Nephron (organoid): ENCODE results near the gene RALGPS1.

ENCODE experiments used
- H3K27ac Mint-ChIP-seq, 3 experiments: 2 replicates each; pipeline ENCODE4 v1.8.0; 2020; ENCODE audit warnings: mixed read lengths in 3 of 3, mild to moderate bottlenecking in 2 of 3, moderate library complexity in 1 of 3
- H3K27me3 Mint-ChIP-seq: 2 replicates; pipeline ENCODE4 v1.8.0; 2021; ENCODE audit warnings: low read depth, mild to moderate bottlenecking, moderate library complexity, mixed read lengths
- H3K36me3 Mint-ChIP-seq: 2 replicates; pipeline ENCODE4 v1.8.0; 2020; ENCODE audit warnings: low read depth, mixed read lengths
- H3K4me1 Mint-ChIP-seq: 2 replicates; pipeline ENCODE4 v1.8.0; 2020; ENCODE audit warnings: mixed read lengths
- H3K4me3 Mint-ChIP-seq, 3 experiments: 2 replicates each; pipeline ENCODE4 v1.8.0; 2020; ENCODE audit warnings: mild to moderate bottlenecking in 3 of 3, mixed read lengths in 3 of 3, moderate library complexity in 2 of 3
- H3K9me3 Mint-ChIP-seq: 2 replicates; pipeline ENCODE4 v1.8.0; 2020; ENCODE audit warnings: mixed read lengths
- CTCF ChIP-seq, 3 experiments: fragments of 200-600 bp; sonication (generic); IDR thresholded peaks; one replicate each; pipeline ENCODE4 v1.5.0; 2021; ENCODE audit warnings: antibody characterized with exemption in 3 of 3; ENCODE audit not compliant: unreplicated experiment in 3 of 3

Gene RALGPS1

DNA sequence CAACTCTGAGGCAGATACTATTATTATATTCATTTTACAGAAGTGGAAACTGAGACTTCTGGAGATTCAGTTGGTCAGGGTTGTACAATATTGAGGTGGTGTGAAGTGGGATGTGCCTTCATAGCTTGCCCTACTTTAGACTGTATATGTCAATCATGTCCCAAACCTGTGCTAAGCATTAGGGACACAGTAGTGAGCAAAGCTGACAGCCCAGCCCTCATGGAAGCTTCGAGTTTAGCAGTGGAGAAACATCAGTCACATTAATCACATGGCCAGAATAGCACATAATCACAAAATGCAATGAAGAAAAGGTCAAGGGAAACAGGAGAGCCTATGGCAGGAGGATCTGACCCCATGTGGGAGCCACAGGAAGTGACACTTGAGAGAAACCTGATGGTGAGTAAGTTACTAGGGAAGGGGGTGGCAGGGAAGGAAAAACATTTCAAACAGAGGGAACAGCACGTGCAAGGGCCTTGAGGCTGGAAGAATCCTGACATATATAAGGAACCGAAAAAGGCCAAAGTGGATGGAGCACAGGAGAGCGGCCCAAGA lies 20.5 kb upstream of the RALGPS1 start:
- Mint-ChIP-seq H3K4me3 (no peak overlapping the region), H3K27me3 (peaks cover 17% of the 10 kb centered on the region), H3K4me1 (peaks cover 6% of the 10 kb centered on the region), H3K27ac (no peak overlapping the region), H3K9me3 (peaks cover 5% of the 10 kb centered on the region), H3K36me3 (no peaks in the 10 kb centered on the region)
- no peak for TF ChIP-seq CTCF (IDR thresholded peaks at IDR 0.05; ENCODE audit: unreplicated experiment in 3 of 3)

DNA sequence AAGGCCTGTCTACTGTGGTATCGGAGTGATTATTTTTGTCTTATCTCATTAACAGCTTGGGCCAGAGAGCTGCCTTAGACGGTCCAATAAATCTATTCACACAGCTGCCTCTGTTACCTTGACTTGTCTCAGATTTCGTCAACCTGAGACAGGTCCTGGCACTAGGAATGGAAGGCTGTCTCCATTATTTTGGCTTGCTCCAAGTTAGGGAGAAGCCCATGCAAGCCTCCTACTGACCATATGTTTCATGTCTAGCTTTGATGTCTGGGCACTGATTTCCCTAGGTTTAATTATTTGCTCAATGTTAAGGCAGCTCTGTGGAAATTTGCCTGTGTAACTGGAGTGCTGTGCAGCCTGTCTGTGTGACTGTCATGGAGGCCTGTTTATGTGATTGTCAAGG lies 12.4 kb upstream of the RALGPS1 start:
- Mint-ChIP-seq H3K4me1 (no peaks in the 10 kb centered on the region), H3K27me3 (peaks cover 22% of the 10 kb centered on the region), H3K9me3 (peaks cover 12% of the 10 kb centered on the region), H3K27ac (peak overlapping the region; percentile 54 to 91 (median 90)), H3K4me3 (no peak overlapping the region), H3K36me3 (no peaks in the 10 kb centered on the region)
- TF ChIP-seq CTCF (IDR thresholded peaks at IDR 0.05; ENCODE audit: unreplicated experiment in 3 of 3) = no peak

GRCh38 chr9:126904586-126904985 lies 10.0 kb upstream of the RALGPS1 start:
- Mint-ChIP-seq H3K9me3 (peaks cover 8% of the 10 kb centered on the region), H3K4me3 (no peak overlapping the region), H3K27me3 (peaks cover 31% of the 10 kb centered on the region), H3K27ac (no peak overlapping the region), H3K4me1 (no peaks in the 10 kb centered on the region), H3K36me3 (no peaks in the 10 kb centered on the region)
- TF ChIP-seq CTCF (IDR thresholded peaks at IDR 0.05; ENCODE audit: unreplicated experiment in 3 of 3) = no peak

GRCh38 chr9:126906091-126906490 lies 8.5 kb upstream of the RALGPS1 start:
- Mint-ChIP-seq H3K27me3 (peaks cover 32% of the 10 kb centered on the region), H3K4me3 (no peak overlapping the region), H3K9me3 (peaks cover 6% of the 10 kb centered on the region), H3K4me1 (no peaks in the 10 kb centered on the region), H3K27ac (no peak overlapping the region), H3K36me3 (no peaks in the 10 kb centered on the region)
- no peak for TF ChIP-seq CTCF (IDR thresholded peaks at IDR 0.05; ENCODE audit: unreplicated experiment in 3 of 3)

DNA sequence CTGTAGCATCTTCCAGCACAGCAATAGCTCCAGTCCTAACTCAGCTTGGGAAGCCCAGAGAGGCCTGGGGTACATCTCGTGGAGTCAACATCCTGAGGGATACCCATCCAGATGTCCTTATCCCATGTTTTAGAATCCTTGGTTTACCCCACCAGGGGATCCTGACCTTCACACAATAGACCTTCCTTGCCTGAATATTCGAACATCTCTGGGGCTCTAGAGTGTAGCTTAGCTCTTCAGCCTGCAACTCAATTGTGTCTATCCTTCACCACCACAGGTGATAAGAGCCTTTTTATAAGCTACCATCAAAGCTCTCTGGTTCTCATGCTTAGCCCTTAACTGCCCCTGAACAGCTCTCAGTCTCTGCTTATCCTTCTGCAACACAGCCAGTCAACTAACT lies 7.5 kb upstream of the RALGPS1 start:
- H3K4me1 Mint-ChIP-seq = no peaks in the 10 kb centered on the region
- H3K36me3 Mint-ChIP-seq = no peaks in the 10 kb centered on the region
- no peak overlapping the region for H3K27ac Mint-ChIP-seq
- H3K4me3 Mint-ChIP-seq = no peak overlapping the region
- H3K27me3 Mint-ChIP-seq = peaks cover 34% of the 10 kb centered on the region
- TF ChIP-seq CTCF (IDR thresholded peaks at IDR 0.05; ENCODE audit: unreplicated experiment in 3 of 3) = no peak
- H3K9me3 Mint-ChIP-seq = peaks cover 6% of the 10 kb centered on the region

DNA sequence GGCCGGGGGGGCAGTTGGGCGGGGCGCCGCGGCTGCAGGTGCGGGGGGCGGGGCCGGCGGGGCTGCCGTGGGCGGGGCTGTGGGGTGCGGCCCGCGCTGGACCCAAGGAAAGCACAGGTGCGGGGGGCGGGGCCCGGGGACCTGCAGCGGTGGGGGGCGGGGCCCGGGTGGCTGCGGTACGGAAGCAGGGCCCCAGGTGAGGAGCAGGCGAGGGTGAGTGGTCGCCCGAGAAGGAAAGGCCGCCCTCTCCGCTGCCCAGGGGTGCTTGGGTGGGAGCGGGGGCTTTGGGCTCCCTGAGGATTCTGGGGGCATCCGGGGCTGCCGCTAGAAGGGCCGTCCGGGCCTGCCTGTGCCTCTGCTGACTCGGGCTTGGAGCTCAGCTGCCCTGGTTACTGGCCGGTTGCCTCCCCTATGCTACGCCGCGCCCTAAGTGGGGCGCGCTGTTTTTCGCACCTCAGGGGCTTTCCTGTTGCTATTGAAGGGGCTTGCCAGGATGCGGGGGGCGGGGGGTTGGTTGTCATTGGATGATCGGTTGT lies 767 bp downstream of the RALGPS1 start:
- peak overlapping the region; percentile 82 to 93 (median 89) for H3K4me3 Mint-ChIP-seq
- no peaks in the 10 kb centered on the region for H3K36me3 Mint-ChIP-seq
- H3K27ac Mint-ChIP-seq = peak overlapping the region; percentile 19 to 88 (median 67)
- peaks cover 34% of the 10 kb centered on the region for H3K27me3 Mint-ChIP-seq
- peaks cover 7% of the 10 kb centered on the region for H3K4me1 Mint-ChIP-seq
- TF ChIP-seq CTCF (IDR thresholded peaks at IDR 0.05; ENCODE audit: unreplicated experiment in 3 of 3) = no peak
- H3K9me3 Mint-ChIP-seq = peaks cover 8% of the 10 kb centered on the region
